Loucy (cell line): ENCODE results near the gene CACNA1S.

Experiments used
- H2AFZ ChIP-seq: fragments of 200-600 bp; sonication (generic); 2 replicates; pipeline ENCODE4 v1.6.0; 2016; ENCODE audit warnings: antibody characterized with exemption, mild to moderate bottlenecking, low read length, moderate library complexity
- H3F3A ChIP-seq: fragments of 200-600 bp; 2 replicates; pipeline ENCODE4 v1.6.0; 2016; ENCODE audit warnings: antibody characterized with exemption, low read depth, mild to moderate bottlenecking
- H3K27me3 ChIP-seq: fragments of 200-600 bp; sonication (generic); 2 replicates; pipeline ENCODE4 v1.6.1; 2014; ENCODE audit warnings: low read length, mild to moderate bottlenecking; ENCODE audit not compliant: insufficient read depth, poor library complexity, severe bottlenecking
- H3K36me3 ChIP-seq: fragments of 200-600 bp; sonication (generic); 2 replicates; pipeline ENCODE4 v1.6.1; 2016; ENCODE audit warnings: low read length; ENCODE audit not compliant: insufficient read depth
- H3K4me1 ChIP-seq: fragments of 200-600 bp; sonication (generic); 2 replicates; pipeline ENCODE4 v1.5.1; 2014; ENCODE audit warnings: low read length, mild to moderate bottlenecking; ENCODE audit not compliant: insufficient read depth, poor library complexity, severe bottlenecking
- H3K4me2 ChIP-seq: fragments of 200-600 bp; sonication (generic); 2 replicates; pipeline ENCODE4 v1.6.0; 2014; ENCODE audit warnings: antibody characterized with exemption, low read length, low read depth, mild to moderate bottlenecking; ENCODE audit not compliant: poor library complexity, severe bottlenecking
- H3K4me3 ChIP-seq: fragments of 200-600 bp; sonication (generic); 2 replicates; pipeline ENCODE4 v1.5.1; 2014; ENCODE audit warnings: low read length, mild to moderate bottlenecking, mixed read lengths; ENCODE audit not compliant: poor library complexity, severe bottlenecking
- H3K79me2 ChIP-seq: fragments of 200-600 bp; sonication (generic); 2 replicates; pipeline ENCODE4 v1.6.1; 2014; ENCODE audit warnings: low read length; ENCODE audit not compliant: insufficient read depth
- H3K9ac ChIP-seq: fragments of 200-600 bp; sonication (generic); 2 replicates; pipeline ENCODE4 v1.6.0; 2014; ENCODE audit warnings: mild to moderate bottlenecking, low read depth, low read length, moderate library complexity; ENCODE audit not compliant: poor library complexity, severe bottlenecking
- H3K9me2 ChIP-seq: fragments of 200-600 bp; sonication (generic); replicated peaks from 2 replicates; pipeline ENCODE4 v1.6.1; 2016; ENCODE audit warnings: low read depth, low read length, mixed read lengths
- H3K9me3 ChIP-seq: fragments of 200-600 bp; sonication (generic); 2 replicates; pipeline ENCODE4 v1.6.1; 2014; ENCODE audit warnings: mild to moderate bottlenecking, antibody characterized with exemption, low read length, low read depth; ENCODE audit not compliant: insufficient read depth
- H4K20me1 ChIP-seq: fragments of 200-600 bp; sonication (generic); 2 replicates; pipeline ENCODE4 v1.6.0; 2014; ENCODE audit warnings: antibody characterized with exemption, low read length, mild to moderate bottlenecking; ENCODE audit not compliant: insufficient read depth, poor library complexity, severe bottlenecking
- EZH2phosphoT487 ChIP-seq: fragments of 200-600 bp; IDR thresholded peaks from 2 replicates; pipeline ENCODE4 v1.6.1; 2018; ENCODE audit warnings: antibody characterized with exemption, mild to moderate bottlenecking, moderate library complexity, borderline replicate concordance
- TF ChIP-seq, protein P1 (sequence below): fragments of 200-600 bp; sonication (generic); conservative IDR thresholded peaks from 2 replicates; pipeline ENCODE4 v1.5.1; 2014; ENCODE audit warnings: mild to moderate bottlenecking, antibody characterized with exemption, low read length

Gene CACNA1S

DNA sequence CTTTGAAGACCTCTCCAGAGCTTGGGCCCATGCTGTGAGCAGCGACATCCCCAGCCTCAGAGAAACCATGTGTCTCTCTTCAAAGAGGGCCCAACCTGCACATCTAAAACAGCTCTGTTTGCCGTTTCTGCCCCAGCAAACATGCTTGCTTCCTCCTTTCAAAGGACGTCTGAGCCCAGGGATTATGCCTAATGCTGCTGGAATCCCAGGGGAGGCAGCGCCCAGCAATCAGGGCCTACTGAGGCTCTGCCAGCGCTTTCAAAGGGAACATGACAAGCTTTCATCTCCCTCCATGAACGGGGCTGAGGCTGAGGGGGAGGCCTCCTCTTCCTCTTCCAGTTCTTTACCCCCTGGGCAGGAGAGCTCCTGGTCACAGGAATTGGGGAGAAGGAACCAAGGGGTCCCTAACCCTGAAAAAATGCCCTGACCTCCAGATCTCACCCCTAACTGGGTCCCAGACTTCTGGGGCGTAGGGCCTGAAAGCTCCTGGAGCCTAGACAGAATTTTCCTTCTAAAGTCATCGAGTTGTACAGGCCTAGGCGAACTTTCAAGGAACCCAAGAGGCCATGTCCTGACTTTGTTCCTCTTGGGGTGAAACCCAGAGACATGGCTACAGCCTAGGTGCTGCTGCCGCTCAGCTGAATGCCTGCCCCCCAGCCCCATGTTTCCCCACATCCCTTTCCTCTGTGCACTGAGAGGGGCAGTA lies 28.2 kb upstream of the CACNA1S start:
- Histone ChIP-seq H3K4me1 (no peaks in the 10 kb centered on the region), H2AFZ (no peak overlapping the region), H3K9me3 (no peaks in the 10 kb centered on the region), H3K27me3 (no peaks in the 10 kb centered on the region), H3K9ac (no peak overlapping the region), H4K20me1 (no peaks in the 10 kb centered on the region), H3K4me3 (no peak overlapping the region), H3K79me2 (no peaks in the 10 kb centered on the region), H3K4me2 (no peak overlapping the region), H3K36me3 (peaks cover 60% of the 10 kb centered on the region; the same call in 1 of the 2 replicates), H3F3A (no peaks in the 10 kb centered on the region), H3K9me2 (no peaks in the 10 kb centered on the region)
- TF ChIP-seq, protein P1, sequence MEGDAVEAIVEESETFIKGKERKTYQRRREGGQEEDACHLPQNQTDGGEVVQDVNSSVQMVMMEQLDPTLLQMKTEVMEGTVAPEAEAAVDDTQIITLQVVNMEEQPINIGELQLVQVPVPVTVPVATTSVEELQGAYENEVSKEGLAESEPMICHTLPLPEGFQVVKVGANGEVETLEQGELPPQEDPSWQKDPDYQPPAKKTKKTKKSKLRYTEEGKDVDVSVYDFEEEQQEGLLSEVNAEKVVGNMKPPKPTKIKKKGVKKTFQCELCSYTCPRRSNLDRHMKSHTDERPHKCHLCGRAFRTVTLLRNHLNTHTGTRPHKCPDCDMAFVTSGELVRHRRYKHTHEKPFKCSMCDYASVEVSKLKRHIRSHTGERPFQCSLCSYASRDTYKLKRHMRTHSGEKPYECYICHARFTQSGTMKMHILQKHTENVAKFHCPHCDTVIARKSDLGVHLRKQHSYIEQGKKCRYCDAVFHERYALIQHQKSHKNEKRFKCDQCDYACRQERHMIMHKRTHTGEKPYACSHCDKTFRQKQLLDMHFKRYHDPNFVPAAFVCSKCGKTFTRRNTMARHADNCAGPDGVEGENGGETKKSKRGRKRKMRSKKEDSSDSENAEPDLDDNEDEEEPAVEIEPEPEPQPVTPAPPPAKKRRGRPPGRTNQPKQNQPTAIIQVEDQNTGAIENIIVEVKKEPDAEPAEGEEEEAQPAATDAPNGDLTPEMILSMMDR: no peak
- no peak for TF ChIP-seq EZH2phosphoT487

DNA sequence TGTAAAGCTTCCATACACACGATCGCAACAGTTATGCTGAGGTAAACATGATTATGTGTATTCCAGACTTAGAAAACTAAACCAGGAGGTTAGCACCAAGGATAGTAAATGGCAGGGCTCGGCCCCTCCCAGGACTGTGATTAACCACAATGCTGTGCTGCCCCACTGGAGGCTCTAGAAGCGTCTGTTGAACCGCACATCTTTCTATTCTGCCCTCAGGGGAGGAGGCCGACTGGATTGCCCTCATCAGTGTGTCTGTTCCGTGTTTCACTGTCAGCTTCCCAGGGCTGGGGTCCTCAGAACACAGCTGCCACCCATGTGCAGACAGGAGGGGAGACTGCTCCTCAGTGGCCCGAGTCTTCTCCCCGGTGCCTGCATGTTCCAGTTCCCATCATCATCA lies 27.5 kb upstream of the CACNA1S start:
- TF ChIP-seq, protein P1: no peak
- TF ChIP-seq EZH2phosphoT487: no peak
- Histone ChIP-seq H3K9me3 (no peaks in the 10 kb centered on the region), H2AFZ (no peak overlapping the region), H3K4me1 (no peaks in the 10 kb centered on the region), H3K36me3 (peaks cover 56% of the 10 kb centered on the region; the same call in 1 of the 2 replicates), H3K4me3 (no peak overlapping the region), H3K79me2 (no peaks in the 10 kb centered on the region), H3F3A (no peaks in the 10 kb centered on the region), H3K9me2 (no peaks in the 10 kb centered on the region), H4K20me1 (no peaks in the 10 kb centered on the region), H3K9ac (no peak overlapping the region), H3K4me2 (no peak overlapping the region), H3K27me3 (no peaks in the 10 kb centered on the region)

DNA sequence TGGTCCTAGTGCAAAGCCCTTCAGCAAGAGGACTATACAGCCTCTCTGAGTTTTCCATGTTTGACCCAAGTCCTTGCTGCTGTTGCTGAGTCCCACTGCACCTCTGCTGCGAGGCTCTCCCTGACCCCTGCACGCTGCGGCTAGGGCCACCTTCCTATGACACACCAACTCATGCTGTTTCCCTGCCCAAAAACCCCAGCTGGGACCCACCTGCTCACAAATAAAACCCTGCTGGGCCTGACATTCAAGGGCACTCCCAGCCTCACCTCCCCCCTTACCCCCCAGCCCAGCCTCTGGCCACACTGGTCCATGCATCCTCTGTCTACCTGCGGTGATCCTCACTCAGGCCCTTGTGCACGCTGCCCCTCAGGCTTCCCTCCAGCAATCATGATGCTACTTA lies 27.1 kb upstream of the CACNA1S start:
- Histone ChIP-seq H2AFZ (no peak overlapping the region), H3K4me2 (no peak overlapping the region), H3K9ac (no peak overlapping the region), H3K79me2 (no peaks in the 10 kb centered on the region), H3F3A (no peaks in the 10 kb centered on the region), H3K4me3 (no peak overlapping the region), H3K36me3 (peaks cover 56% of the 10 kb centered on the region; the same call in 1 of the 2 replicates), H3K9me3 (no peaks in the 10 kb centered on the region), H3K4me1 (no peaks in the 10 kb centered on the region), H3K27me3 (no peaks in the 10 kb centered on the region), H3K9me2 (no peaks in the 10 kb centered on the region), H4K20me1 (no peaks in the 10 kb centered on the region)
- TF ChIP-seq EZH2phosphoT487: no peak
- TF ChIP-seq, protein P1: no peak
